ELF-1 (cell line): Measurements from ENCODE around the gene HYOU1.
"Not testable (repeated sequence)": the region's sequence is repeated elsewhere in the genome, so short reads cannot be mapped to it uniquely, and the experiment has no call there.

ENCODE experiments used
- DNase-seq: peaks from one replicate; pipeline ENCODE4 v3.0.0-alpha.2; 2016; ENCODE audit warnings: low read depth, low spot score

Gene HYOU1

GRCh38 chr11:119085437-119085847 lies 28.4 kb upstream of the HYOU1 start:
- DNase-seq, result peak; percentile 37

GRCh38 chr11:119084663-119085436 lies 27.8 kb upstream of the HYOU1 start, which contains the start of gene HMBS:
Gene HMBS, plus strand, starts transcription at chr11:119084881. Its CDS starts 153 bp downstream, at chr11:119085034.
- DNase-seq, result peak; percentile 98

- DNase-seq, result no peak
Observed at GRCh38 chr11:119081682-119082260, 24.8 kb upstream of the HYOU1 start.

GRCh38 chr11:119078675-119079420 lies 21.8 kb upstream of the HYOU1 start:
- DNase-seq, result no peak

GRCh38 chr11:119077839-119078238 lies 20.8 kb upstream of the HYOU1 start:
- DNase-seq, result no peak

DNA sequence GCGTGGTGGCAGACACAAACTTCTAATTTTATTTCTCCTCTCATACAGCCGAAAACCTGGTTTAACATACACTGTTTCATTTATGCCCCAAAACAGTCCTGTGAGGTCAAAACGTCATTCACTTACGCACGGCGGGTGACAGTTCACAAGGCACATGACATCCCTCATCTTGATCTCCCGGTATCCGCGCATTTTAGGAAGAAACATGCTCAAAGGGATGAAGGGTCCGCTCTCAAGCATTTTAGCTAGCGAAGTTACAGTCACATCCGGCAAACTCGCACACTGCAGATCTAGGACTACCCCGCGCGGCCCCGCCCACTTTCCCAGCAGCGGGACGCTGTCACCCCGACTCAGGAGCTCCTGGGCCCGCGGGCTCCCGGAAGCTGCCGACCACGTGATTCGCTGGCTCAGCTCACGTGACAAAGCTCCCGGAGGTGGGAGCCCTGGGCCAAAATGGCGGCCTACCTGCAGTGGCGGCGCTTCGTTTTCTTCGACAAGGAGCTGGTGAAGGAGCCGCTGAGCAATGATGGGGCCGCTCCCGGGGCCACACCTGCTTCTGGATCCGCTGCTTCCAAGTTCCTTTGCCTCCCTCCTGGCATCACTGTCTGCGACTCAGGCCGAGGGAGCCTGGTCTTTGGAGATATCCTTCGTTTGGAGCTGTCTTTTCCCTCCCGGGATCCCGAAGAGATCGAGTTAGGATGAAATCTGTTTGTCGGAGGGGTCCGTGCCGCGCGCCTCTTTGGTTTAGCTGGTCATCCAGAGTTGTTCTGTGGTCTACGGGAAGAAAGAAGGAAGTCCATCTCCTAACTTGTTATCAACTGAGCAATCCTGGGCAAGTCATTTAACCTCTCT lies 10.6 kb upstream of the HYOU1 start, which contains the start of gene VPS11:
VPS11 (plus strand) TSS at position 448 of the 852 bp plus-strand sequence; CDS start at position 454, 6 bp downstream.
- DNase-seq, result peak; percentile 96

- DNase-seq, result peak; percentile 47
Observed at GRCh38 chr11:119065369-119065768, 8.4 kb upstream of the HYOU1 start.

GRCh38 chr11:119062779-119063178 lies 5.8 kb upstream of the HYOU1 start:
- no peak for DNase-seq

GRCh38 chr11:119061256-119061655 lies 4.3 kb upstream of the HYOU1 start:
- no peak for DNase-seq

GRCh38 chr11:119059128-119059527 lies 2.1 kb upstream of the HYOU1 start:
- not testable (repeated sequence) for DNase-seq

DNA sequence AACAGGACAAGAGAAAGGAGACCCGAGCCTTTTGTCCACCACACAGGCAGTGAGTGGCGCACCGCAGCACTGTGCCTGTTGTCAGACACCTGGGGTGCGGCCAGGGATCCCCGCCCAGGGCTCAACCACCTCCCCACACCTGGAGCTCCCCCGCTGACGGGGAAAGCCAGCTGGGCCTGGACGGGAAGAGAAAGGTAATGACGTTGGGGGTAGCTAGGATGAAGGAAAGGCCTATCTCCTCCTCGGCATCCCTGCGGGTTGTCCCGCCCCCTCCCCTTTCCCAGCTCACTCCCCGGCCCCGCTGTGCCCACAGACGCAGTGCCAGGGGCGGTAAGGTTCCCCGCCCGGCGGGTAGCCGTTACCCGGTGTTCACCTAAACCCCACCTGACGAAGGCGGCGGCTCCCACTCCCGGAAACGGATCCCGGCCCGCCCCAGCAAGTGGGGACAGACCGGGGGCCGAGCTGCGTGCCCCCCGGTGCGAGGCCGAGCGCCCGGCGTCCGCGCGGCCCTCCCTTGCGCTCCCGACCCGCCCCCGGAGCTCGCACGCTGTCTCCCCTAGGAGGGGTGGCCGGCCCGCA lies 495 bp downstream of the HYOU1 start:
- peak; percentile 47 for DNase-seq

DNA sequence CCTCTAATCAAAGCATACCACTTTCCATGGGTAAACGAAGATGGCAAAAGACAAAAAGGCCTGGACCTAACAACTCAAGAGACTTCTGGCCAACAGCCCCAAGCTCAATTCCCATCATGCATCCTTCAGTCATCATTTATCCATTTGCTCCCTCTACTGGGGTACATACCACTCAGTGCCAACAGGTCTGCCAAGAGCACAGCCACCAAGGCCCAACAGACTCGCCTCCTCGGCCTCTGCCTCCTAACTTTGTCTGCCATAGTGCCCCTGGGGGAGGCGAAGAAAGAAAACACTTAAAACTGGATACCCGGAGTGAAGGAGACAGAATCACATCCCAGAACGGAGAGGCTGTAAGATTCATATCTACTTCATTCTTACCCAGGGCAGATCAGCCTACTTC lies 1.1 kb downstream of the HYOU1 start:
- DNase-seq, result no peak

DNA sequence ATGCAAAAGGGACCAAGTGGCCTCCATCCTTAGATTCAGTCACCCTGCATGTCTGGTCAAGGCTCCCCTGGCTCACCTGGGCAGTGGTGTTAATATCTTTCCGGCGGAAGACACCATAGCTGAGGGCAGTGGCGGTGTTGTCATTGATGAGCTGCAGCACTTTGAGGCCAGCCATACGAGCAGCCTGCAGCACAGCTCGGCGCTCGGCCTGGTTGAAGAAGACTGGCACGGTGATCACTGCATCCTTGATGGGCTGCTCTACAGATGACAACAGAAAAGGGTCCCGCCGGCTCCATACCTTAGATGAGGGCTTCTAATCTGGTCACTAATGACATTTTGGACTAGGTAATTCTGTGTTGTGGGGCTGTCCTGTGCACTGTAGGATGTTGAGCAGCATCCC lies 2.6 kb downstream of the HYOU1 start:
- DNase-seq, result no peak

- DNase-seq, result no peak
Observed at GRCh38 chr11:119052163-119052814, 4.7 kb downstream of the HYOU1 start.

GRCh38 chr11:119051440-119052162 lies 5.4 kb downstream of the HYOU1 start:
- no peak for DNase-seq

DNA sequence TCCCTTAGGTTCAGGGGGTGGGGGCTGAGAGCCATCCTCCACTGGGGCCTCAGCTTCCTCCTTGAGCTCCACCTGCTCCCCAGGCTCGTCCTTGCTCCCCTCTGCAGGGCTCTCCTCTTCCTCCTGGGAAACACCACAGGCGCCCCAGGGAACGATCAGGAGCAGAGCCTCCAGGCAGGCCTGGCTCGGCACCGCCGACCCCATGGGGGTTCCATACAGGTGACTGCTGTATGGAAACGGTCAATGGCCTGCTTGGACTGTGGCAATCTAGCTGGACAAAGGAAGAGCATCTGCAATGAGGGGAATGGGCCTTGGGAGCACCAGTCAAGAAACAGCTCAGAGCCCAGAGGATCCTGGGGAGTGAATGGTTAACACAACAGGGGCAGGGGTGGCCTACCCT lies 7.9 kb downstream of the HYOU1 start:
- no peak for DNase-seq

GRCh38 chr11:119048644-119049043 lies 8.4 kb downstream of the HYOU1 start:
- no peak for DNase-seq

GRCh38 chr11:119047205-119047604 lies 9.8 kb downstream of the HYOU1 start:
- DNase-seq, result no peak

DNA sequence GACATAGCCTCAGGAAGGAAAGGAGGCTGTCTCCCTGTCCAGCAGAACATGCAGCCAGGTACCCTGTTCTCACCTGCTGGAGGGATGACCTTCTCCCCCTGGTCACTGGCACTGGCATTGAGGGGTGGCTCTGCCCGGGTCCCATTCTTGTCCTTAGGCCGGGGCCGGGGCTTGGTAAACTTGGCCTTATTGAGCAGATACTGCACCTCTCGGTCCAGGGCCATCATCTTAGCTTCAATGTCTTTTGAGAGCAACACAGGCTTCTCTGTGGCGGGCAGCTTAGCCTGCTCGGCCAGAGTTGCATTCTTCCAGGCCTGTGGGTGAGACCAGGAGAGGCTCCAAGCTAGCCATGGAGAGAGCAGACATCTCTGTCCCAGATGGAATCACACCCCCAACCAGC lies 10.5 kb downstream of the HYOU1 start:
- DNase-seq, result no peak

- no peak for DNase-seq
Observed at GRCh38 chr11:119044708-119045107, 12.3 kb downstream of the HYOU1 start.
